Dendritic cell treated with granulocyte-macrophage colony-stimulating factor and Interleukin-4, amounts not matched to agents 40 ng/mL and 50 ng/mL, for 4 days (primary cell): ENCODE data around the gene CYP2A7.
"Not testable (repeated sequence)": the region's sequence is repeated elsewhere in the genome, so short reads cannot be mapped to it uniquely, and the experiment has no call there.

Source experiments
- H3K27ac Mint-ChIP-seq: one replicate; pipeline ENCODE4 v1.8.0; 2022; ENCODE audit warnings: mild to moderate bottlenecking, mixed read lengths
- H3K27me3 Mint-ChIP-seq: one replicate; pipeline ENCODE4 v1.8.0; 2022; ENCODE audit warnings: mild to moderate bottlenecking, mixed read lengths
- H3K36me3 Mint-ChIP-seq: one replicate; pipeline ENCODE4 v1.8.0; 2022; ENCODE audit warnings: low read depth, mixed read lengths
- H3K4me1 Mint-ChIP-seq: one replicate; pipeline ENCODE4 v1.8.0; 2022; ENCODE audit warnings: low read depth, mixed read lengths
- H3K4me3 Mint-ChIP-seq: one replicate; pipeline ENCODE4 v1.8.0; 2022; ENCODE audit warnings: mild to moderate bottlenecking, moderate library complexity, mixed read lengths
- H3K9me3 Mint-ChIP-seq: one replicate; pipeline ENCODE4 v1.8.0; 2022; ENCODE audit warnings: mixed read lengths
- intact Hi-C: fragments of 100-400 bp; cut with micrococcal nuclease; formaldehyde crosslinking; loops from one replicate; pipeline ENCODE4 v1.15.0; 2022

The CYP2A7 gene, protein sequence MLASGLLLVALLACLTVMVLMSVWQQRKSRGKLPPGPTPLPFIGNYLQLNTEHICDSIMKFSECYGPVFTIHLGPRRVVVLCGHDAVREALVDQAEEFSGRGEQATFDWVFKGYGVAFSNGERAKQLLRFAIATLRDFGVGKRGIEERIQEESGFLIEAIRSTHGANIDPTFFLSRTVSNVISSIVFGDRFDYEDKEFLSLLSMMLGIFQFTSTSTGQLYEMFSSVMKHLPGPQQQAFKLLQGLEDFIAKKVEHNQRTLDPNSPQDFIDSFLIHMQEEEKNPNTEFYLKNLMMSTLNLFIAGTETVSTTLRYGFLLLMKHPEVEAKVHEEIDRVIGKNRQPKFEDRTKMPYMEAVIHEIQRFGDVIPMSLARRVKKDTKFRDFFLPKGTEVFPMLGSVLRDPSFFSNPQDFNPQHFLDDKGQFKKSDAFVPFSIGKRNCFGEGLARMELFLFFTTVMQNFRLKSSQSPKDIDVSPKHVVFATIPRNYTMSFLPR

DNA sequence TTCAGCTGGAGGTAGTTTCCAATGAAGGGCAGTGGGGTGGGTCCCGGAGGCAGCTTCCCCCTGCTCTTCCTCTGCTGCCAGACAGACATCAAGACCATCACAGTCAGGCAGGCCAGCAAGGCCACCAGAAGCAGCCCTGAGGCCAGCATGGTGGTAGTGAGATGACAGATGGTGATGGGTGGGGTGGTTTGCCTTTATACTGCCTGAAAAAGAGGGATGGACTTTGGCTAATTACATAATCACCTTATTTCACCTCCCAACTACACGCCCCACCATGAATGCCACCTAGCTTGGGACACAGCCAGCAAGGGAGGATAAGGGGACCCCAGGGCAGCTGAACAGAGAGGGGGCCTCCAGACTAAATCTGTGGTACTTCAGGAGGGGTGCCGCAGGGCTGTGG is at the start of gene CYP2A7:
Gene CYP2A7 (minus strand): TSS at position 170 of the 400 bp plus-strand sequence. CDS start 21 bp downstream, at position 149.
- H3K4me3 Mint-ChIP-seq, H3K27ac Mint-ChIP-seq, intact Hi-C loops, H3K36me3 Mint-ChIP-seq, H3K9me3 Mint-ChIP-seq: not testable (repeated sequence)
- Mint-ChIP-seq H3K4me1 (peaks cover 14% of the 10 kb centered on the region), H3K27me3 (peaks cover 51% of the 10 kb centered on the region)

DNA sequence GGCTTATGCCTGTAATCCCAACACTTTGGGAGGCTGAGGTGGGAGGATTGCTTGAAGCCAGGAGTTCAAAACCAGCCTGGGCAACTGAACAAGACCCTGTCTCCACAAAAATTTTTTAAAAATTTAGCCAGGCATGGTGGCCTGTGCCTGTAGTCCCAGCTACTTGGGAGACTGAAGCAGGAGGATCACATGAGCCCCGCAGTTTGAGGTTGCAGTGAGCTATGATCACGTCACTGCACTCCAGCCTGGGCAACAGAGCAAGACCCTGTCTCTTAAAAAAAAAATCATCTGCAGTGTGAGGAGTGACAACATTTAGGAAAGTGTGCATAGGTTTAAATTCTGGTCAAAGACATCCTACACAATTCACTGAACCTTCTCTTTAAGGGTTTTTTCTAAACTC is 48.8 kb upstream of the CYP2A7 start:
- H3K9me3 Mint-ChIP-seq, H3K4me1 Mint-ChIP-seq, H3K27ac Mint-ChIP-seq, intact Hi-C loops, H3K36me3 Mint-ChIP-seq, H3K4me3 Mint-ChIP-seq: not testable (repeated sequence)
- H3K27me3 Mint-ChIP-seq = peaks cover 12% of the 10 kb centered on the region

DNA sequence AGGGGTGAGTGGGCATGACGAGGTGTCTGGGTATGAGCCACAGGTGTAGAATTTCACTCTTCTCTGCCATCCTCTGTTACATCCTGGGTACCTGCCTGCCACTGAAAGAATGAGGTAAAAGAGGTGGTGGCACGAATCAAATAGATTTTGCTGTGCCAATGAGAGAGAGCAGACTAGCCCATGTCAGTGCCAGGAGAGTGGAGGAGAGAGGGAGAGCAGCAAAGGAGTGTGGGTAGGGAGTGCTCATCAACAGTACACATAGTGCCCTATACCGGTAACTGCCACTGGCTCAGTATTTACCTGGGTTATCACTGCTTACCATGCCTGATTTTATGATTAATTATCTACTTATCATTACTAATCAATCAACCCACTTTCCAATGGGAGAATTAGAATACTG is 47.9 kb upstream of the CYP2A7 start:
- H3K4me1 Mint-ChIP-seq, intact Hi-C loops, H3K27ac Mint-ChIP-seq, H3K4me3 Mint-ChIP-seq, H3K9me3 Mint-ChIP-seq, H3K36me3 Mint-ChIP-seq: not testable (repeated sequence)
- peaks cover 12% of the 10 kb centered on the region for H3K27me3 Mint-ChIP-seq

DNA sequence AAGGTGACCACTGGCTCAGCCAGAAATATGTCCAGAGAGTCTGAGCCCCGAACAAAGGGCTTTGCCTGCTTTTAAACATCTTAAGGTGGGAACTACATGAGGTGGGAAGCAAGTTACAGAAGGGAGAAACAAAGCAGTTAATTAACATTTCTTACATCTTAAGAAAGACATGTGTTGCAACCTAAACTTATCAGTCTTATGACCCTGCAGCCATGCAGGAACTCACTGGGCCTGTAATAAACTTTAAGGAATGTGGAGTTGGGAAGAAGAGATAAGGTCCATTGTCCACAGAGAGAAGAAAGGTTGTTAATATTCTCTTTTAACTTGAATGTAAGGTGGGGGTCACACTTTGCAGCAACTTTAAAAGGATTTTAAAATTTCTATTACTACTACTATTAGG is 46.8 kb upstream of the CYP2A7 start:
- Mint-ChIP-seq H3K27me3 (peaks cover 14% of the 10 kb centered on the region), H3K9me3 (no peaks in the 10 kb centered on the region), H3K27ac (no peak overlapping the region), H3K36me3 (no peaks in the 10 kb centered on the region), H3K4me3 (no peak overlapping the region), H3K4me1 (no peaks in the 10 kb centered on the region)
- intact Hi-C loops = no loop called here

DNA sequence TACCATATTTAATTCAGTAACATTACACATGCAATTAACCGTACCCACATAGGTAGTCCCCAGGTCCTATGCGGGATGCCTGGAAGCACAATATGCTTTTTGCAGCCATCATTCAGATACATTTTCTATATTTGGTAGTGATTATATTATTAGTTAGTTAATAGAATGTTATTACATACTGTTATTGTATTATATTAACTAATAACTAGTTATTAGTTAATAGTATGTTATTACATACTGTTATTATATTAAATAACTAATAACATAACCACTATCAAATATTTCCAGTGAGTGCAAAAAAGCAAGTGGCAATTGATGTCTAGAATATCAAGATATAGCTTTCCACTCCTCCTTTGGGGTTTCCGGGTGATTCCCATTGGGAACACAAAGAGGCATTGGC is 45.5 kb upstream of the CYP2A7 start:
- no peaks in the 10 kb centered on the region for H3K4me1 Mint-ChIP-seq
- peaks cover 11% of the 10 kb centered on the region for H3K27me3 Mint-ChIP-seq
- H3K4me3 Mint-ChIP-seq = no peak overlapping the region
- H3K9me3 Mint-ChIP-seq = no peaks in the 10 kb centered on the region
- H3K27ac Mint-ChIP-seq = no peak overlapping the region
- no peaks in the 10 kb centered on the region for H3K36me3 Mint-ChIP-seq
- intact Hi-C loops = no loop called here

DNA sequence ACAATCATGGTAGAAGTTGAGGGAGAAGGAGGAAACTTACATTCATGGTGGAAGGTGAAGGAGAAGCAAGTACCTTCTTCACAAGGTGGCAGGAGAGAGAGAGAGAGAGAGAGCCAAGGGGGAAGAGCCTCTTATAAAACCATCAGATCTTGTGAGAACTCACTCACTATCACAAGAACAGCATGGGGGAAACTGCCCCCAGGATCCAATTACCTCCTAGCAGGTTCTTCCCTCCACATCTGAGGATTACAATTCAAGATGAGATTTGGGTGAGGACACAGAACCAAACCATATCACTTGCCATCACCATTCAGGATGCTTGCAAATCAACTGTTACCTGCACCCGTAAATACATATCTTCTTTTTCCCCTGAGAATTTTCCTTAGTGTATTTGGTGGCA is 44.2 kb upstream of the CYP2A7 start:
- H3K9me3 Mint-ChIP-seq, H3K4me1 Mint-ChIP-seq, H3K36me3 Mint-ChIP-seq, H3K4me3 Mint-ChIP-seq, intact Hi-C loops, H3K27ac Mint-ChIP-seq: not testable (repeated sequence)
- H3K27me3 Mint-ChIP-seq = peaks cover 16% of the 10 kb centered on the region

DNA sequence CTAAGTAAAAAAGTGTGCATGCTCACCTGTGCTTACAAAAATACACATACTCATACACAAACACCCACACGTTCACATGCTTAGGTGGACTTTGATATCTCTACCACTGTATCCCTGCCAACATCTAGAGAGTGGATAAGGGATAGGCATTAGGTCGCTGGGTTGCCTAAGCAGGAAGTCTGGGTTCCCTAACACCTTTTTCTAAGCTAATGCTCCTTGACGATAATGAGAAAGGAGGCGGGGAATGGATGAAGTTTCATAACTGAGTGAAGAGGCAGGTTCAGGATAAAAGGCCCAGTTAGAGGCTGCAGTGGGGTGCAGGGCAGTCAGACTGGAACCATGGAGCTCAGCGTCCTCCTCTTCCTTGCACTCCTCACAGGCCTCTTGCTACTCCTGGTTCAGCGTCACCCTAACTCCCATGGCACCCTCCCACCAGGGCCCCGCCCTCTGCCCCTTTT is 41.9 kb upstream of the CYP2A7 start:
- intact Hi-C loops = no loop called here
- peaks cover 23% of the 10 kb centered on the region for H3K9me3 Mint-ChIP-seq
- no peaks in the 10 kb centered on the region for H3K4me1 Mint-ChIP-seq
- no peak overlapping the region for H3K4me3 Mint-ChIP-seq
- peaks cover 10% of the 10 kb centered on the region for H3K27me3 Mint-ChIP-seq
- H3K27ac Mint-ChIP-seq = no peak overlapping the region
- H3K36me3 Mint-ChIP-seq = no peaks in the 10 kb centered on the region

DNA sequence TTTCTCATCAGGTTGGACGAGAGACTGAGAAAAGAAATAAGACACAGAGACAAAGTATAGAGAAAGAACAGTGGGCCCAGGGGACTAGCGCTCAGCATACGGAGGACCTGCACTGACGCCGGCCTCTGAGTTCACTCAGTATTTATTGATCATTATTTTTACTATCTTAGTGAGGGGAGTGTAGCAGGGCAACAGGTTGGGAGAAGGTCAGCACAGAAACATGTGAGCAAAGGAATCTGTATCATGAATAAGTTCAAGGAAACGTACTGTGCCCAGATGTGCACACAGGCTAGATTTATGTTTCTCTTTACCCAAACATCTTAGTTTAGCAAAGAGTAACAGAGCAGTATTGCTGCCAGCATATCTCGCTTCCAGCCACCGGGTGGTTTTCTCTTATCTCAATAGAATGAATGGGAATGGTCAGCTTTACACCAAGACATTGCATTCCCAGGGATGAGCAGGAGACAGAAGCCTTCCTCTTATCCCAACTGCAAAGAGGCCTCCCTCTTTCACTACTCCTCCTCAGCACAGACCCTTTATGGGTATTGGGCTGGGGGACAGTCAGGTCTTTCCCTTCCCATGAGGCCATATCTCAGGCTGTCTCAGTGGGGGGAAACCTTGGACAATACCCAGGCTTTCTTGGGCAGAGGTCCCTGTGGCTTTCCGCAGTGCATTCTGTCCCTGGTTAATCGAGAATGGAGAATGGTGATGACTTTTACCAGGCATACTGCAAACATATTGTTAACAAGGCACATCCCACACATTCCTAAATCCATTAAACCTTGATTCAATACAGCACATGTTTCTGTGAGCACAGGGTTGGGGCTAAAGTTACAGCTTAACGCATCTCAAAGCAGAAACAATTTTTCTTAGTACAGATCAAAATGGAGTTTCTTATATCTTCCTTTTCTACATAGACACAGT is 40.5 kb upstream of the CYP2A7 start:
- intact Hi-C loops, H3K4me3 Mint-ChIP-seq, H3K27ac Mint-ChIP-seq, H3K36me3 Mint-ChIP-seq, H3K27me3 Mint-ChIP-seq, H3K4me1 Mint-ChIP-seq: not testable (repeated sequence)
- peaks cover 23% of the 10 kb centered on the region for H3K9me3 Mint-ChIP-seq

DNA sequence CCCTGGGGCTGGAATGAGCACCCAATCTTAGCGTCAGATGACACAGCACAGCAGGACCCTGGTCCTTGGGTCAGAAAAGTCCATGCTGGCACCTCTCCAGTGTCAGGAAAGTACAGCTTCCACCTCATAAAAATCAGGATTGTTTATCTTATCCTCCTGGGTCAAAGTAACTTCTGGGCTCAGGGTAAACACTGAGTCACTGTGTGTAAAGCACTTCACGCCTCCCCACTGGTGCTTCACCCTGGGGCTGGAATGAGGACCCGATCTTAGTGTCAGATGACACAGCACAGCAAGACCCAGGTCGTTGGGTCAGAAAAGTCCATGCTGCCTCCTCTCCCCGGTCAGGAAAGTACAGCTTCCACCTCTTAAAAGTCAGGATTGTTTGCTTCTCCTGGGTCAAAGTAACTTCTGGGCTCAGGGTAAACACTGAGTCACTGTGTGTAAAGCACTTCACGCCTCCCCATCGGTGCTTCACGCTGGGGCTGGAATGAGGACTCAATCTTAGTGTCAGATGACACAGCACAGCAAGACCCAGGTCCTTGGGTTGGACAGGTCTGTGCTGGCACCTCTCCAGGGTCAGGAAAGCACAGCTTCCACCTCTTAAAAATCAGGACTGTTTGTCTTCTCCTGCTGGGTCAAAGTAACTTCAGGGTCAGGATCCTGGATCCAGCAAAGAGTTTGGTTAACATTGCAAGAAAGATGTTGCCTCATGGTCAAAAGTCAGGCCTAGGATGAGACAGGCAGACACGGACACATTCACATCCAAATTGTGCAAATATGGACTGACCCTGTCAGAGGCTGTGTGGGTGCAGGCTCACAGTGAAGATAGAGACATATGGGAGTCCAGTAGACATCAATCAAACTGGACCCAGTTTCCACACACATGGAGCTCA is 39.2 kb upstream of the CYP2A7 start:
- no peak overlapping the region for H3K27ac Mint-ChIP-seq
- H3K27me3 Mint-ChIP-seq = peaks cover 14% of the 10 kb centered on the region
- no peaks in the 10 kb centered on the region for H3K36me3 Mint-ChIP-seq
- intact Hi-C loops = no loop called here
- no peaks in the 10 kb centered on the region for H3K4me1 Mint-ChIP-seq
- peaks cover 23% of the 10 kb centered on the region for H3K9me3 Mint-ChIP-seq
- no peak overlapping the region for H3K4me3 Mint-ChIP-seq

DNA sequence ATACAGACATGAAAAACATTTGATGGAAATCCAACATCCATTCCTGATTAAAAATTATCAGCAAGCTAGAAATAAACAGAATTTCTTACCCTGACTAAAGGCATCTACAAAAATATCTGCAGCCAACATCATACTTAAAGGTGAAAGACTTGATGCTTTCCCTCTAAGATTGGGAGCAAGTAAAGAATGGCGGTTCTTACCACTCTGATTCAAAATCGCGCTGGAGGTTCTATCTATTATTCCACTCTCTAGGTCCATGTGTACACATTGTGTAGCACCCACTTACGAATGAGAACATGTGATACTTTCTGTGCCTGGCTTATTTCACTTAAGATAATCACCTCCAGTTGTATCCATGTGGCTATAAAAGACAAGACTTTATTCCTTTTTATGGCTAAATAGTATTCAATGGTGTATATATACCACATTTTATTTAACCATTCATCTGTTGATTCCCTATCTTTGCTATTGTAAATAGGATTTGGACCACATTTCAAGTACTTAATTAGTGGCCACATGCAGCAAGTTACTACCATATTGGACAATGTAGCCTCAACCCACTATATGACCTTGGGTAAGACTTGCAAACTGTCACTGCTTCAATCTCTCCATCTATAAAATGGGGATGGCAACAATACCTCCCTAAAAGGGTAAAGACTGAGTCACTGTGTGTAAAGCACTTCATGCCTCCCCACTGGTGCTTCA is 38.4 kb upstream of the CYP2A7 start:
- intact Hi-C loops = no loop called here
- Mint-ChIP-seq H3K9me3 (peaks cover 23% of the 10 kb centered on the region), H3K4me1 (no peaks in the 10 kb centered on the region), H3K27ac (no peak overlapping the region), H3K4me3 (no peak overlapping the region), H3K27me3 (peaks cover 17% of the 10 kb centered on the region), H3K36me3 (no peaks in the 10 kb centered on the region)

DNA sequence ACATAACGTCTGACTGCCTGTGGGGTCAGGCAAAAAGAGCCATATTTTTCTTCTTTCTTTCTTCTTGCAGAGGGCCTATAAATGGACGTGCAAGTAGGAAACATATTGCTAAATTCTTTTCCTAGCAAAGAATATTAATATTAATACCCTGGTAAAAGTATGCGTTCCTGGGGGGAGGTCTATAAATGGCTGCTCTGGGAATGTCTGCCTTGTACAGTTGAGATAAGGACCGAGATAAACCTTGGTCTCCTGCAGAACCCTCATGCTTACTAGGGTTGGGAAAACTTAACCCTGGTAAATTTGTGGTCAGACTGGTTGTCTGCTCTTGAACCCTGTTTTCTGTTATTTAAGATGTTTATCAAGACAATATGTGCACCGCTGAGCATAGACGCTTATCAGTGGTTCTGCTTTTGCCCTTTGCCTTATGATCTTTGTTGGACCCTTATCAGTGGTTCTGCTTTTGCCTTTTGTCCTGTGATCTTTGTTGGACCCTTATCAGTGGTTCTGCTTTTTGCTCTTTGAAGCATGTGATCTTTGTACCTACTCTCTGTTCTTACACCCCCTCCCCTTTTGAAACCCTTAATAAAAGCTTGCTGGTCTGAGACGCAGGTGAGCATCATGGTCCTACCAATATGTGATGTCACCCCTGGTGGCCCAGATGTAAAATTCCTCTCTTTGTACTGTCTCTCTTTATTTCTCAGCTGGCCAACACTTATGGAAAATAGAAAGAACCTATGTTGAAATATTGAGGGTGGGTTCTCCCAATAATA is 37.7 kb upstream of the CYP2A7 start:
- Mint-ChIP-seq H3K27me3 (peaks cover 19% of the 10 kb centered on the region), H3K9me3 (peaks cover 23% of the 10 kb centered on the region)
- H3K4me1 Mint-ChIP-seq, intact Hi-C loops, H3K4me3 Mint-ChIP-seq, H3K36me3 Mint-ChIP-seq, H3K27ac Mint-ChIP-seq: not testable (repeated sequence)

DNA sequence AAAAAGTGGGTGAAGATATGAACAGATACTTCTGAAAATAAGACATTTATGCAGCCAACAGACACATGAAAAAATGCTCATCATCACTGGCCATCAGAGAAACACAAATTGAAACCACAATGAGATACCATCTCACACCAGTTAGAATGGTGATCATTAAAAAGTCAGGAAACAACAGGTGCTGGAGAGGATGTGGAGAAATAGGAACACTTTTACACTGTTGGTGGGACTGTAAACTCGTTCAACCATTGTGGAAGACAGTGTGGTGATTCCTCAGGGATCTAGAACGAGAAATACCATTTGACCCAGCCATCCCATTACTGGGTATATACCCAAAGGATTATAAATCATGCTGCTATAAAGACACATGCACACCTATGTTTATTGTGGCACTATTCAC is 36.3 kb upstream of the CYP2A7 start:
- H3K27me3 Mint-ChIP-seq = peaks cover 28% of the 10 kb centered on the region
- intact Hi-C loops, H3K36me3 Mint-ChIP-seq, H3K4me3 Mint-ChIP-seq, H3K4me1 Mint-ChIP-seq, H3K27ac Mint-ChIP-seq: not testable (repeated sequence)
- H3K9me3 Mint-ChIP-seq = peaks cover 23% of the 10 kb centered on the region
